Transverse colon (tissue), 4 donors: Measurements from ENCODE around the gene IMMP1L. TPM values are rescaled to one million over a fixed set of nuclear protein-coding genes. Genes with fewer than 3 reads are reported as not detected.

Source experiments
- DNase-seq: peaks from one replicate; pipeline ENCODE4 v3.0.0-alpha.2; 2019
- H3K27ac ChIP-seq, 4 donors: fragments of 200-600 bp; sonication (generic); 2 replicates each; pipeline ENCODE4 v1.5.1; 2016 to 2018; ENCODE audit warnings: inconsistent platforms in 4 of 4
- H3K27me3 ChIP-seq: fragments of 200-600 bp; sonication (generic); 2 replicates; pipeline ENCODE4 v1.5.1; 2017; ENCODE audit warnings: inconsistent platforms
- H3K36me3 ChIP-seq, 4 donors: fragments of 200-600 bp; sonication (generic); 2 replicates each; pipeline ENCODE4 v1.5.1; 2017 to 2019; ENCODE audit warnings: inconsistent platforms in 4 of 4
- H3K4me1 ChIP-seq, 4 donors: fragments of 200-600 bp; sonication (generic); 2 replicates each; pipeline ENCODE4 v1.5.1; 2017 to 2020; ENCODE audit warnings: inconsistent platforms in 4 of 4
- H3K4me3 ChIP-seq, 4 donors: fragments of 200-600 bp; sonication (generic); 1 replicate in 1 of 4; 2 replicates in 3 of 4; pipeline versions ENCODE4 v1.5.1 to v1.6.1; 2017 to 2019; ENCODE audit warnings: inconsistent platforms in 4 of 4
- H3K9me3 ChIP-seq, 2 donors: fragments of 200-600 bp; sonication (generic); 2 replicates each; pipeline ENCODE4 v1.5.1; 2017 to 2019; ENCODE audit warnings: inconsistent platforms in 2 of 2
- EP300 ChIP-seq: sonication (generic); formaldehyde crosslinking; IDR thresholded peaks from one replicate; pipeline ENCODE4 v1.6.1; 2017; ENCODE audit warnings: antibody characterized with exemption, low read depth
- POLR2A ChIP-seq: fragments of 450-650 bp; IDR thresholded peaks from one replicate; pipeline ENCODE4 v1.6.1; 2016; ENCODE audit warnings: antibody characterized with exemption, mild to moderate bottlenecking, moderate library complexity
- POLR2AphosphoS5 ChIP-seq, 3 donors: sonication (generic); formaldehyde crosslinking; IDR thresholded peaks; one replicate each; pipeline ENCODE4 v1.6.1; 2016; ENCODE audit warnings: antibody characterized with exemption in 3 of 3
- WGBS, 2 donors: methylation state at CpG; one replicate each; pipeline ENCODE4 v1.1.5; 2018; ENCODE audit warnings: low coverage in 1 of 2; 5-methylcytosine and 5-hydroxymethylcytosine counted together
- in situ Hi-C, 4 donors: fragments of 200-750 bp; cut with MboI; loops; one replicate each; pipeline versions ENCODE4 v1.15.0 to v1.15.1; 2017; ENCODE audit warnings: low sequenced_read_pairs in 3 of 4, low pct_ligation_motif_present in 1 of 4, low pct_unique_long_range_greater_than_20kb in 1 of 4
- intact Hi-C: fragments of 100-400 bp; cut with DNase I; formaldehyde crosslinking; loops from one replicate; pipeline ENCODE4 v1.15.1; 2023; ENCODE audit warnings: low total_unique reads
- total RNA-seq, 4 donors: library from RNA; depleted of rRNA; stranded (reverse); fragments of >200 nt; gene quantifications; one replicate each; pipeline ENCODE4 v1.1.0, GENCODE V29; 2016
- TF ChIP-seq, protein P1 (sequence below), 5 experiments: fragments of 200-600 bp in 3 of 5; fragments of 450-650 bp in 2 of 5; sonication (generic) in 3 of 5; IDR thresholded peaks; 1 replicate in 2 of 5; 2 replicates in 3 of 5; pipeline ENCODE4 v1.5.1; 2016 to 2017; ENCODE audit warnings: antibody characterized with exemption in 5 of 5, inconsistent platforms in 3 of 5, mild to moderate bottlenecking in 2 of 5, moderate library complexity in 1 of 5

IMMP1L gene
- total RNA-seq, 4 donors from 2014 or later: 0.80 to 46.8 (median 13.8) TPM; not detected in 1

DNA sequence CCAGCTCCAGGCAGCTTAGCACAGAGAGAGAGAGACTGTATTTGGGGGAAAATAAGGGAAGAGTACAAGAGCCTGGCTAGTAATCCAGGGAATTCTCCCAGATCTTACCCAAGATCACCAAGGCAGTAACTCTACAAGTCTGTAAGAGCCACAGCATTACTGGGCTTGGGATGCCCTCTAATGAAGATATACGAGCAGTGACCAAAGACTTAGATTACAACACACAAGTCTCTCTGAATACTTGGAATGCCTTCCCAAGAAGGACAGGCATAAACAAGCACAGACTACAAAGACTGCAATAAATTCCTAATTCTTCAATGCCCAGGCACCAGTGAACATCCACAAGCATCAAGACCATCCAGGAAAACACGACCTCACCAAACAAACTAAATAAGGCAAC is 122.0 kb downstream of the IMMP1L start:
- no peak for DNase-seq
- intact Hi-C loops (no loop called here), in situ Hi-C loops (no loop called here)
- Histone ChIP-seq H3K27ac (no peak overlapping the region), H3K27me3 (no peaks in the 10 kb centered on the region), H3K4me3 (no peak overlapping the region), H3K9me3 (no peaks in the 10 kb centered on the region), H3K36me3 (no peaks in the 10 kb centered on the region), H3K4me1 (no peaks in the 10 kb centered on the region)
- 88% methylated on average over 2 of the region's 2 CpGs; no CpG with 5 or more reads in 1 of the 2 donors for WGBS, 2 donors
- TF ChIP-seq POLR2A: no peak

DNA sequence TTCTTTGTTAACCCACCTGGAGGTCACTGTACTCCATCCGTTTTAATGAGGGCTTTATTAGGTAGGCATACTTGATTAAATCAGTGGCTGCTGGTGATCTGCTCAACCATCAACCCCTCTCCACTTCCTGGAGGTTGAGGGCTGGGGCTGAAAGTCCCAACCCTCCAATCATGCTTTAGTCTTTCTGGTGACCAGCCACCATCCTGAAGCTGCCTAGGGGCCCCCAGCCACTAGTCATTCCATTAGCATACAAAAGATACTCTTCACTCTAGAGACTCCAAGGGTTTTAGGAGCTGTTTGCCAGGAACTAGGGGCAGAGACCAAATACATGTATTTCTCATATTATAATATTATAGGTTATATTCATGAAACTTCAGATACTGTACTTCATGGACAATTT is 126.3 kb downstream of the IMMP1L start:
- H3K27ac ChIP-seq: no peak overlapping the region
- in situ Hi-C loops: no loop called here
- 95% methylated on average over 1 of the region's 1 CpG; no CpG with 5 or more reads in 1 of the 2 donors for WGBS, 2 donors
- intact Hi-C loops: no loop called here
- TF ChIP-seq, protein P1, sequence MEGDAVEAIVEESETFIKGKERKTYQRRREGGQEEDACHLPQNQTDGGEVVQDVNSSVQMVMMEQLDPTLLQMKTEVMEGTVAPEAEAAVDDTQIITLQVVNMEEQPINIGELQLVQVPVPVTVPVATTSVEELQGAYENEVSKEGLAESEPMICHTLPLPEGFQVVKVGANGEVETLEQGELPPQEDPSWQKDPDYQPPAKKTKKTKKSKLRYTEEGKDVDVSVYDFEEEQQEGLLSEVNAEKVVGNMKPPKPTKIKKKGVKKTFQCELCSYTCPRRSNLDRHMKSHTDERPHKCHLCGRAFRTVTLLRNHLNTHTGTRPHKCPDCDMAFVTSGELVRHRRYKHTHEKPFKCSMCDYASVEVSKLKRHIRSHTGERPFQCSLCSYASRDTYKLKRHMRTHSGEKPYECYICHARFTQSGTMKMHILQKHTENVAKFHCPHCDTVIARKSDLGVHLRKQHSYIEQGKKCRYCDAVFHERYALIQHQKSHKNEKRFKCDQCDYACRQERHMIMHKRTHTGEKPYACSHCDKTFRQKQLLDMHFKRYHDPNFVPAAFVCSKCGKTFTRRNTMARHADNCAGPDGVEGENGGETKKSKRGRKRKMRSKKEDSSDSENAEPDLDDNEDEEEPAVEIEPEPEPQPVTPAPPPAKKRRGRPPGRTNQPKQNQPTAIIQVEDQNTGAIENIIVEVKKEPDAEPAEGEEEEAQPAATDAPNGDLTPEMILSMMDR (IDR thresholded peaks at IDR 0.05): no peak
- TF ChIP-seq POLR2AphosphoS5 (IDR thresholded peaks at IDR 0.05): no peak
- no peak for TF ChIP-seq EP300
- TF ChIP-seq POLR2A: no peak
- no peak overlapping the region for H3K4me3 ChIP-seq
- H3K4me1 ChIP-seq: no peaks in the 10 kb centered on the region
- no peak for DNase-seq
- H3K27me3 ChIP-seq: no peaks in the 10 kb centered on the region
- no peaks in the 10 kb centered on the region for H3K9me3 ChIP-seq
- H3K36me3 ChIP-seq: no peaks in the 10 kb centered on the region

Other genes with a start within 250 kb of the IMMP1L start
- under 1 TPM in 1 of 4 donors, not detected in 3; 0.32 TPM for gene DCDC1, start 139.9 kb downstream of the IMMP1L start, total RNA-seq
- gene DNAJC24, start 139.8 kb downstream of the IMMP1L start, total RNA-seq: 10 to 100 TPM in 2 of 4 donors, 1 to 10 TPM in 2; 5.6 to 15.3 (median 10.6) TPM
- gene ELP4, start 145 bp upstream of the IMMP1L start, total RNA-seq: 10 to 100 TPM; 14.2 to 46.4 (median 23.6) TPM